SK-N-SH treated with all-trans-retinoic acid at 6 μM for 48 hours (cell line): ENCODE data around the gene SRBD1.

Experiments used
- ATAC-seq: fragments of 200-7000 bp; cut with Tn5 transposase; 3 replicates; pipeline ENCODE4 v1.9.1; 2020; ENCODE audit warnings: mild to moderate bottlenecking, moderate library complexity
- ARNTL ChIP-seq: fragments of 450-650 bp; formaldehyde crosslinking; IDR thresholded peaks from 2 replicates; pipeline ENCODE4 v1.5.0; 2020; ENCODE audit warnings: low read depth, mild to moderate bottlenecking, moderate library complexity, borderline replicate concordance
- BACH2 ChIP-seq: fragments of 250-450 bp; sonication (Bioruptor Pico); IDR thresholded peaks from 2 replicates; pipeline ENCODE4 v1.9.0; 2021; ENCODE audit warnings: mild to moderate bottlenecking, borderline replicate concordance
- CSDC2 ChIP-seq: fragments of 250-450 bp; sonication (Bioruptor Pico); IDR thresholded peaks from 2 replicates; pipeline ENCODE4 v1.5.0; 2020; ENCODE audit warnings: mild to moderate bottlenecking, moderate library complexity
- CSRNP3 ChIP-seq: fragments of 250-450 bp; sonication (Bioruptor Pico); IDR thresholded peaks from 2 replicates; pipeline ENCODE4 v1.5.1; 2021; ENCODE audit warnings: mild to moderate bottlenecking, moderate library complexity
- GLIS3 ChIP-seq: fragments of 250-450 bp; sonication (Bioruptor Pico); IDR thresholded peaks from 2 replicates; pipeline ENCODE4 v1.5.0; 2020; ENCODE audit warnings: mild to moderate bottlenecking, moderate library complexity
- ISL1 ChIP-seq: fragments of 250-450 bp; sonication (Bioruptor Pico); IDR thresholded peaks from 2 replicates; pipeline ENCODE4 v2.1.2; 2022; ENCODE audit warnings: mild to moderate bottlenecking, moderate library complexity
- OSR1 ChIP-seq: fragments of 250-450 bp; sonication (Bioruptor Pico); IDR thresholded peaks from 2 replicates; pipeline ENCODE4 v1.8.0; 2022; ENCODE audit warnings: moderate library complexity, mild to moderate bottlenecking, inconsistent platforms
- PATZ1 ChIP-seq: fragments of 250-450 bp; sonication (Bioruptor Pico); IDR thresholded peaks from 2 replicates; pipeline ENCODE4 v1.8.0; 2020; ENCODE audit warnings: mild to moderate bottlenecking, moderate library complexity, borderline replicate concordance
- PPARA ChIP-seq: fragments of 250-450 bp; sonication (Bioruptor Pico); IDR thresholded peaks from 2 replicates; pipeline ENCODE4 v1.5.0; 2020; ENCODE audit warnings: mild to moderate bottlenecking, borderline replicate concordance
- TCF4 ChIP-seq: fragments of 250-450 bp; sonication (Bioruptor Pico); IDR thresholded peaks from 2 replicates; pipeline ENCODE4 v1.8.0; 2021; ENCODE audit warnings: mild to moderate bottlenecking, moderate library complexity, borderline replicate concordance
- TOX ChIP-seq: fragments of 250-450 bp; sonication (Bioruptor Pico); IDR thresholded peaks from 2 replicates; pipeline ENCODE4 v1.8.0; 2021; ENCODE audit warnings: mild to moderate bottlenecking, moderate library complexity, borderline replicate concordance
- TSHZ2 ChIP-seq: fragments of 250-450 bp; sonication (Bioruptor Pico); IDR thresholded peaks from 2 replicates; pipeline ENCODE4 v1.5.0; 2020; ENCODE audit warnings: mild to moderate bottlenecking, moderate library complexity
- ZFP3 ChIP-seq: fragments of 250-450 bp; sonication (Bioruptor Pico); IDR thresholded peaks from 2 replicates; pipeline ENCODE4 v1.5.0; 2020; ENCODE audit warnings: mild to moderate bottlenecking, moderate library complexity
- ZFP30 ChIP-seq: fragments of 450-650 bp; formaldehyde crosslinking; IDR thresholded peaks from 2 replicates; pipeline ENCODE4 v1.5.0; 2022; ENCODE audit warnings: mild to moderate bottlenecking, moderate library complexity
- ZNF70 ChIP-seq: fragments of 450-650 bp; formaldehyde crosslinking; IDR thresholded peaks from 2 replicates; pipeline ENCODE4 v1.5.0; 2020; ENCODE audit warnings: mild to moderate bottlenecking, moderate library complexity
- ZNF8 ChIP-seq: fragments of 450-650 bp; formaldehyde crosslinking; IDR thresholded peaks from 2 replicates; pipeline ENCODE4 v1.5.0; 2020; ENCODE audit warnings: mild to moderate bottlenecking, moderate library complexity
- TF ChIP-seq, protein P1 (sequence below): fragments of 250-450 bp; sonication (Bioruptor Pico); IDR thresholded peaks from 2 replicates; pipeline ENCODE4 v1.8.0; 2021; ENCODE audit warnings: low read depth, mild to moderate bottlenecking, moderate library complexity, borderline replicate concordance
- TF ChIP-seq, protein P2 (sequence below): fragments of 250-450 bp; sonication (Bioruptor Pico); IDR thresholded peaks from 2 replicates; pipeline ENCODE4 v1.5.1; 2020; ENCODE audit warnings: low read depth, mild to moderate bottlenecking, moderate library complexity

SRBD1 gene

DNA sequence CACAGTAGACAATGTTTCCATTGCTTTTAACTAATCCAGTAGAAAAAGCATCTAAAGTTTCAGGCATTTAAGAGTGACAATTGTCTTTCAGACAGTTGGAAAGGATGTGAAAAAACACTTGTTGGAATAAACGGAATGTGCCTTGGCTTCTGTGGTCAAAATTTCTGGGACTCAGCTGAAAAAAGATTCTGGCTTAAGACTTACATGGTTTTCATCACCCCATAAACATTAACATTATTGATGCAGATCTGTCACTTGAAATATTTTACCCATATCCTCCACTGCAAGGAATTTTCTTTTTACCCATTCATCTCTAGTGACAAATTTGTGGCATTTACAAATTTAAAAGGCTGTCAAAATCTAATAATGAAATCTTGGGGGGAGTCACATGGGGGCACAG is 166.0 kb downstream of the SRBD1 start:
- ATAC-seq: no peak
- TF ChIP-seq GLIS3: no peak
- no peak for TF ChIP-seq CSRNP3 (CRISPR knock-in tag)
- no peak for TF ChIP-seq ZNF70 (CRISPR knock-in tag)
- no peak for TF ChIP-seq ZFP30
- no peak for TF ChIP-seq PATZ1 (CRISPR knock-in tag)
- no peak for TF ChIP-seq TOX
- TF ChIP-seq BACH2 (CRISPR knock-in tag): no peak
- no peak for TF ChIP-seq ARNTL (CRISPR knock-in tag)
- no peak for TF ChIP-seq CSDC2 (CRISPR knock-in tag)
- TF ChIP-seq, protein P1, sequence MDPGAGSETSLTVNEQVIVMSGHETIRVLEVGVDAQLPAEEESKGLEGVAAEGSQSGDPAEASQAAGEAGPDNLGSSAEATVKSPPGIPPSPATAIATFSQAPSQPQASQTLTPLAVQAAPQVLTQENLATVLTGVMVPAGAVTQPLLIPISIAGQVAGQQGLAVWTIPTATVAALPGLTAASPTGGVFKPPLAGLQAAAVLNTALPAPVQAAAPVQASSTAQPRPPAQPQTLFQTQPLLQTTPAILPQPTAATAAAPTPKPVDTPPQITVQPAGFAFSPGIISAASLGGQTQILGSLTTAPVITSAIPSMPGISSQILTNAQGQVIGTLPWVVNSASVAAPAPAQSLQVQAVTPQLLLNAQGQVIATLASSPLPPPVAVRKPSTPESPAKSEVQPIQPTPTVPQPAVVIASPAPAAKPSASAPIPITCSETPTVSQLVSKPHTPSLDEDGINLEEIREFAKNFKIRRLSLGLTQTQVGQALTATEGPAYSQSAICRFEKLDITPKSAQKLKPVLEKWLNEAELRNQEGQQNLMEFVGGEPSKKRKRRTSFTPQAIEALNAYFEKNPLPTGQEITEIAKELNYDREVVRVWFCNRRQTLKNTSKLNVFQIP (CRISPR knock-in tag): no peak

DNA sequence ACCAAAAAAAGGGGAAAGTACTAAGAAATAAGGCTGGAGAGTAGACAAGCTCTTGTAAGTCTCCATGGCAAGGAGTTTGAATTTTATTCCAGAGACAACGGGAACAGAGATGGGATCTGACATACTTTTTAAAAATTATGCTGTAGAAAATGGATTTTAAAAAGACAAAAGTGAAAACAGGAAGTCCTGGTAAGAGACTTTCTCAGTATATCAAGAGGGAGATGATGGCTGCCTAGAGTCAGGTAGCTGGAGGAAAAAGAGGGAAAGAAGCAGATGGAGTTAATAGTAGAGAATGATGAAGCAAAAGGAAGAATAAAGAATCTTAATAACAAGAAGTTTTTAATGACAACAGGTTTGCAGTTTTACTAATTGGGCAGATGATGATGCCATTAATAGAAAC is 168.1 kb downstream of the SRBD1 start:
- TF ChIP-seq ISL1 (CRISPR knock-in tag): no peak
- TF ChIP-seq, protein P2, sequence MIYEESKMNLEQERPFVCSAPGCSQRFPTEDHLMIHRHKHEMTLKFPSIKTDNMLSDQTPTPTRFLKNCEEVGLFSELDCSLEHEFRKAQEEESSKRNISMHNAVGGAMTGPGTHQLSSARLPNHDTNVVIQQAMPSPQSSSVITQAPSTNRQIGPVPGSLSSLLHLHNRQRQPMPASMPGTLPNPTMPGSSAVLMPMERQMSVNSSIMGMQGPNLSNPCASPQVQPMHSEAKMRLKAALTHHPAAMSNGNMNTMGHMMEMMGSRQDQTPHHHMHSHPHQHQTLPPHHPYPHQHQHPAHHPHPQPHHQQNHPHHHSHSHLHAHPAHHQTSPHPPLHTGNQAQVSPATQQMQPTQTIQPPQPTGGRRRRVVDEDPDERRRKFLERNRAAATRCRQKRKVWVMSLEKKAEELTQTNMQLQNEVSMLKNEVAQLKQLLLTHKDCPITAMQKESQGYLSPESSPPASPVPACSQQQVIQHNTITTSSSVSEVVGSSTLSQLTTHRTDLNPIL (CRISPR knock-in tag): no peak
- no peak for ATAC-seq

GRCh38 chr2:45442026-45442425 is 169.0 kb downstream of the SRBD1 start:
- no peak for ATAC-seq
- TF ChIP-seq BACH2 (CRISPR knock-in tag) (no peak), PPARA (CRISPR knock-in tag) (no peak), OSR1 (CRISPR knock-in tag) (no peak), CSDC2 (CRISPR knock-in tag) (no peak), CSRNP3 (CRISPR knock-in tag) (no peak), ZNF8 (no peak), TOX (no peak), ISL1 (CRISPR knock-in tag) (no peak), TSHZ2 (CRISPR knock-in tag) (no peak), ZFP3 (CRISPR knock-in tag) (no peak), ZFP30 (no peak), PATZ1 (CRISPR knock-in tag) (no peak), TCF4 (CRISPR knock-in tag) (no peak)
